Esophagus squamous epithelium (tissue), 5 donors: ENCODE results near the gene CEP128. TPM values are rescaled to one million over a fixed set of nuclear protein-coding genes. Genes with fewer than 3 reads are reported as not detected.

Experiments used
- DNase-seq: peaks from one replicate; lab custom pipeline; 2025; lab: John Stamatoyannopoulos, UW
- H3K27ac ChIP-seq, 4 donors: fragments of 200-600 bp; sonication (generic); one replicate each; pipeline ENCODE4 v1.5.1; 2016 to 2019; ENCODE audit warnings: mild to moderate bottlenecking in 1 of 4
- H3K27me3 ChIP-seq, 4 donors: fragments of 200-600 bp; sonication (generic); 1 replicate in 3 of 4; 2 replicates in 1 of 4; pipeline versions ENCODE4 v1.5.1 to v1.6.0; 2017 to 2021; ENCODE audit warnings: antibody characterized with exemption in 1 of 4
- H3K36me3 ChIP-seq, 3 donors: fragments of 200-600 bp; sonication (generic); one replicate each; pipeline ENCODE4 v1.5.1; 2016 to 2019
- H3K4me1 ChIP-seq, 3 donors: fragments of 200-600 bp; sonication (generic); one replicate each; pipeline ENCODE4 v1.5.1; 2017 to 2019
- H3K4me3 ChIP-seq, 4 donors: fragments of 200-600 bp; sonication (generic); 1 replicate in 3 of 4; 2 replicates in 1 of 4; pipeline ENCODE4 v1.5.1; 2016 to 2019; ENCODE audit warnings: mild to moderate bottlenecking in 2 of 4, moderate library complexity in 1 of 4
- H3K9me3 ChIP-seq, 3 donors: fragments of 200-600 bp; sonication (generic); one replicate each; pipeline ENCODE4 v1.5.1; 2016 to 2019
- CTCF ChIP-seq, 6 experiments: fragments of 450-650 bp in 4 of 6; fragments of 200-600 bp in 2 of 6; sonication (generic) in 2 of 6; IDR thresholded peaks; one replicate each; pipeline ENCODE4 v1.5.1; 2016 to 2019; ENCODE audit warnings: antibody characterized with exemption in 6 of 6, mild to moderate bottlenecking in 4 of 6, moderate library complexity in 4 of 6
- POLR2A ChIP-seq, 4 donors: fragments of 450-650 bp; IDR thresholded peaks; one replicate each; pipeline ENCODE4 v1.6.1; 2017; ENCODE audit warnings: antibody characterized with exemption in 4 of 4, mild to moderate bottlenecking in 4 of 4, moderate library complexity in 3 of 4
- WGBS, 2 donors: methylation state at CpG; one replicate each; pipeline ENCODE4 v1.1.5; 2018; 5-methylcytosine and 5-hydroxymethylcytosine counted together
- intact Hi-C: fragments of 100-400 bp; cut with DNase I; formaldehyde crosslinking; loops from one replicate; pipeline ENCODE4 v1.15.0; 2022
- total RNA-seq, 4 donors: library from RNA; depleted of rRNA; stranded (reverse); fragments of >200 nt; gene quantifications; one replicate each; pipeline ENCODE4 v1.1.0, GENCODE V29; 2016
- donor health status: DM: yes; HTN: yes; CAD: no.

Gene CEP128
- total RNA-seq, 4 donors from 2014 or later: 2.0 to 12.6 (median 5.4) TPM

- no peak for DNase-seq
- no peak for TF ChIP-seq POLR2A (IDR thresholded peaks at IDR 0.05)
- no peak for TF ChIP-seq CTCF (IDR thresholded peaks at IDR 0.05)
- WGBS, 2 donors: 96 to 98% methylated on average over 6 of the region's 6 CpGs
- no peak overlapping the region for H3K27ac ChIP-seq
- H3K36me3 ChIP-seq: no peaks in the 10 kb centered on the region
- no peak overlapping the region for H3K4me3 ChIP-seq
- H3K9me3 ChIP-seq: no peaks in the 10 kb centered on the region
- intact Hi-C loops: no loop called here
- H3K4me1 ChIP-seq: peaks cover 0 to 14% (median 3%) of the 10 kb centered on the region in 3 donors
- no peaks in the 10 kb centered on the region for H3K27me3 ChIP-seq
Observed at GRCh38 chr14:80572666-80573065, 368.9 kb downstream of the CEP128 start.

GRCh38 chr14:80570930-80571298 is 370.6 kb downstream of the CEP128 start:
- H3K27me3 ChIP-seq: no peaks in the 10 kb centered on the region
- no peak overlapping the region for H3K4me3 ChIP-seq
- 90 to 94% methylated on average over 3 of the region's 3 CpGs for WGBS, 2 donors
- intact Hi-C loops: no loop called here
- H3K9me3 ChIP-seq: no peaks in the 10 kb centered on the region
- H3K4me1 ChIP-seq: peaks cover 0 to 25% (median 3%) of the 10 kb centered on the region in 3 donors
- no peak for DNase-seq
- H3K36me3 ChIP-seq: no peaks in the 10 kb centered on the region
- no peak for TF ChIP-seq CTCF (IDR thresholded peaks at IDR 0.05)
- TF ChIP-seq POLR2A (IDR thresholded peaks at IDR 0.05): no peak
- no peak overlapping the region for H3K27ac ChIP-seq

GRCh38 chr14:80567905-80568536 is 373.5 kb downstream of the CEP128 start:
- DNase-seq: no peak
- TF ChIP-seq CTCF (IDR thresholded peaks at IDR 0.05) (no peak), POLR2A (IDR thresholded peaks at IDR 0.05) (no peak)
- WGBS, 2 donors: 38 to 52% methylated on average over 6 of the region's 6 CpGs
- intact Hi-C loops: loop anchor here (10.0 kb wide), 1 partner anchor 343 kb away; no protein-coding TSS in a partner anchor
- H3K27ac ChIP-seq: peak overlapping the region in 3 of 4 donors; percentile 46 to 66 (median 63)
- no peaks in the 10 kb centered on the region for H3K9me3 ChIP-seq
- H3K36me3 ChIP-seq: no peaks in the 10 kb centered on the region
- H3K27me3 ChIP-seq: no peaks in the 10 kb centered on the region
- H3K4me3 ChIP-seq: peak overlapping the region in 2 of 4 donors; percentile 5 to 20
- H3K4me1 ChIP-seq: peaks cover 0 to 25% (median 3%) of the 10 kb centered on the region in 3 donors

- intact Hi-C loops: loop anchor here (10.0 kb wide), 1 partner anchor 340 kb away; no protein-coding TSS in a partner anchor
- TF ChIP-seq CTCF (IDR thresholded peaks at IDR 0.05) (no peak), POLR2A (IDR thresholded peaks at IDR 0.05) (no peak)
Observed at GRCh38 chr14:80565001-80565400, 376.5 kb downstream of the CEP128 start.

GRCh38 chr14:80564051-80564450 is 377.5 kb downstream of the CEP128 start:
- no peaks in the 10 kb centered on the region for H3K36me3 ChIP-seq
- no peak overlapping the region for H3K27ac ChIP-seq
- TF ChIP-seq POLR2A (IDR thresholded peaks at IDR 0.05) (no peak), CTCF (IDR thresholded peaks at IDR 0.05) (no peak)
- no peaks in the 10 kb centered on the region for H3K27me3 ChIP-seq
- no peaks in the 10 kb centered on the region for H3K9me3 ChIP-seq
- intact Hi-C loops: loop anchor here (10.0 kb wide), 1 partner anchor 339 kb away; no protein-coding TSS in a partner anchor
- H3K4me1 ChIP-seq: peaks cover 0 to 22% (median 0%) of the 10 kb centered on the region in 3 donors
- H3K4me3 ChIP-seq: no peak overlapping the region
- no peak for DNase-seq

More at GRCh38 chr14:80565001-80565400, 376.5 kb downstream of the CEP128 start:
- H3K27ac ChIP-seq: no peak overlapping the region
- DNase-seq: no peak
- no peak overlapping the region for H3K4me3 ChIP-seq
- WGBS, 2 donors: 77 to 84% methylated on average over 5 of the region's 5 CpGs
- H3K36me3 ChIP-seq: no peaks in the 10 kb centered on the region
- H3K9me3 ChIP-seq: no peaks in the 10 kb centered on the region
- H3K27me3 ChIP-seq: no peaks in the 10 kb centered on the region
- H3K4me1 ChIP-seq: peaks cover 0 to 22% (median 0%) of the 10 kb centered on the region in 3 donors
